Left ventricle myocardium inferior (tissue), 1 donor: Measurements from ENCODE around the gene C15orf40. TPM values are rescaled to one million over a fixed set of nuclear protein-coding genes. Genes with fewer than 3 reads are reported as not detected.

Source experiments
- DNase-seq: peaks from one replicate; pipeline ENCODE4 v3.0.0-alpha.2; 2020
- H3K27ac ChIP-seq: fragments of 200-600 bp; replicated peaks from 2 replicates; pipeline ENCODE4 v1.8.0; 2021
- H3K27me3 ChIP-seq: fragments of 200-600 bp; 2 replicates; pipeline ENCODE4 v1.8.0; 2021; ENCODE audit warnings: low read depth
- H3K36me3 ChIP-seq: fragments of 200-600 bp; 2 replicates; pipeline ENCODE4 v1.8.0; 2021
- H3K4me1 ChIP-seq: fragments of 200-600 bp; 2 replicates; pipeline ENCODE4 v1.8.0; 2021
- H3K4me3 ChIP-seq: fragments of 200-600 bp; 2 replicates; pipeline ENCODE4 v1.8.0; 2021; ENCODE audit warnings: mild to moderate bottlenecking, moderate library complexity
- H3K9me3 ChIP-seq: fragments of 200-600 bp; replicated peaks from 2 replicates; pipeline ENCODE4 v1.8.0; 2021
- CTCF ChIP-seq: fragments of 200-600 bp; IDR thresholded peaks from 2 replicates; pipeline ENCODE4 v1.8.0; 2021; ENCODE audit warnings: antibody characterized with exemption, mild to moderate bottlenecking, borderline replicate concordance
- intact Hi-C: fragments of 100-400 bp; cut with micrococcal nuclease; formaldehyde crosslinking; loops from one replicate; pipeline ENCODE4 v1.11.0; 2022
- total RNA-seq: library from RNA; stranded (reverse); fragmentation: NEBNext Ultra II Directional; extraction: Animal tissue kit (Norgen Biotek cat#: 25700); gene quantifications from one replicate; pipeline ENCODE4 v1.2.1, GENCODE V29; 2021
- donor health status: DM: no; HTN: yes; CAD: no; lungs with severe emphysema.

C15orf40 gene
- total RNA-seq, 1 donor from 2014 or later = 10.4 TPM

GRCh38 chr15:82952158-82953081 is 59.0 kb downstream of the C15orf40 start, which contains the start of gene HOMER2:
Gene HOMER2, minus strand, starts transcription at chr15:82952720. Its CDS starts 185 bp downstream, at chr15:82952535.
- Histone ChIP-seq H3K4me3 (peak within 1 kb of the TSS; percentile 73), H3K9me3 (no peaks in the 10 kb centered on the region), H3K27ac (peak within 1 kb of the TSS; percentile 81), H3K27me3 (peaks cover 14% of the 10 kb centered on the region), H3K36me3 (no peaks in the 10 kb centered on the region), H3K4me1 (peaks cover 24% of the 10 kb centered on the region)
- intact Hi-C loops = no loop called here
- peak; percentile 37 for DNase-seq
- TF ChIP-seq CTCF = no peak

- no peak for TF ChIP-seq CTCF
- intact Hi-C loops = no loop called here
- H3K27me3 ChIP-seq = peaks cover 14% of the 10 kb centered on the region
- H3K27ac ChIP-seq = peak overlapping the region; percentile 81
- H3K4me3 ChIP-seq = peak overlapping the region; percentile 73
- H3K4me1 ChIP-seq = peaks cover 24% of the 10 kb centered on the region
- no peaks in the 10 kb centered on the region for H3K9me3 ChIP-seq
- H3K36me3 ChIP-seq = no peaks in the 10 kb centered on the region
- no peak for DNase-seq
Measured at GRCh38 chr15:82951472-82952157, 59.8 kb downstream of the C15orf40 start.

- H3K36me3 ChIP-seq = no peaks in the 10 kb centered on the region
- peak overlapping the region; percentile 73 for H3K4me3 ChIP-seq
- H3K9me3 ChIP-seq = no peaks in the 10 kb centered on the region
- DNase-seq = no peak
- no peak for TF ChIP-seq CTCF
- H3K27me3 ChIP-seq = peaks cover 14% of the 10 kb centered on the region
- H3K27ac ChIP-seq = no peak overlapping the region
- H3K4me1 ChIP-seq = peaks cover 24% of the 10 kb centered on the region
- intact Hi-C loops = no loop called here
Measured at GRCh38 chr15:82950746-82951370, 60.6 kb downstream of the C15orf40 start.

- intact Hi-C loops = no loop called here
- no peak overlapping the region for H3K27ac ChIP-seq
- H3K4me3 ChIP-seq = no peak overlapping the region
- H3K4me1 ChIP-seq = peaks cover 24% of the 10 kb centered on the region
- no peaks in the 10 kb centered on the region for H3K9me3 ChIP-seq
- no peak for TF ChIP-seq CTCF
- H3K36me3 ChIP-seq = no peaks in the 10 kb centered on the region
- no peak for DNase-seq
- H3K27me3 ChIP-seq = peaks cover 14% of the 10 kb centered on the region
Measured at GRCh38 chr15:82950295-82950694, 61.1 kb downstream of the C15orf40 start.

GRCh38 chr15:82946155-82946701 is 65.2 kb downstream of the C15orf40 start:
- Histone ChIP-seq H3K4me1 (peaks cover 17% of the 10 kb centered on the region), H3K27me3 (peaks cover 3% of the 10 kb centered on the region), H3K4me3 (no peak overlapping the region), H3K36me3 (no peaks in the 10 kb centered on the region), H3K9me3 (no peaks in the 10 kb centered on the region), H3K27ac (no peak overlapping the region)
- no peak for DNase-seq
- intact Hi-C loops = no loop called here
- TF ChIP-seq CTCF = no peak
